CD14-positive monocyte (primary cell): ENCODE results near the gene BIRC2. TPM values are rescaled to one million over a fixed set of nuclear protein-coding genes. Genes with fewer than 3 reads are reported as not detected.

Source experiments
- DNase-seq, 3 donors: peaks; one replicate each; pipeline ENCODE4 v3.0.0-alpha.2; 2011 to 2022
- H2AFZ ChIP-seq: 2 replicates; pipeline ENCODE4 v1.6.0; 2012; ENCODE audit warnings: mild to moderate bottlenecking, low read depth, low read length, inconsistent platforms; ENCODE audit not compliant: insufficient read depth, poor library complexity, severe bottlenecking
- H3K27ac ChIP-seq, 2 donors: 1 replicate in 1 of 2; 2 replicates in 1 of 2; pipeline ENCODE4 v1.5.1; 2012 to 2013; ENCODE audit warnings: low read length in 2 of 2, control low read depth in 1 of 2, inconsistent platforms in 1 of 2, low read depth in 1 of 2, mild to moderate bottlenecking in 1 of 2
- H3K27me3 ChIP-seq, 2 donors: one replicate each; pipeline versions ENCODE4 v1.6.0 to v1.6.1; 2011 to 2013; ENCODE audit warnings: low read length in 2 of 2; ENCODE audit not compliant: control insufficient read depth in 2 of 2, insufficient read depth in 2 of 2
- H3K36me3 ChIP-seq, 2 donors: replicated peaks in 1 of 2; 1 replicate in 1 of 2; 2 replicates in 1 of 2; pipeline versions ENCODE4 v1.5.1 to v1.6.1; 2012 to 2013; ENCODE audit warnings: low read length in 2 of 2, control low read depth in 1 of 2, inconsistent platforms in 1 of 2, mild to moderate bottlenecking in 1 of 2; ENCODE audit not compliant: insufficient read depth in 2 of 2, control insufficient read depth in 1 of 2
- H3K4me1 ChIP-seq, 2 donors: 1 replicate in 1 of 2; 2 replicates in 1 of 2; pipeline versions ENCODE4 v1.5.1 to v1.6.1; 2012 to 2013; ENCODE audit warnings: low read length in 2 of 2, control low read depth in 1 of 2, inconsistent platforms in 1 of 2, mild to moderate bottlenecking in 1 of 2, moderate library complexity in 1 of 2; ENCODE audit not compliant: insufficient read depth in 2 of 2, control insufficient read depth in 1 of 2
- H3K4me2 ChIP-seq: replicated peaks from 2 replicates; pipeline ENCODE3; 2012; ENCODE audit warnings: low read length, moderate library complexity, mild to moderate bottlenecking; ENCODE audit not compliant: poor library complexity, severe bottlenecking; ENCODE audit errors: extremely low read depth
- H3K4me3 ChIP-seq, 3 experiments: fragments of 200-600 bp in 1 of 3; sonication (generic) in 1 of 3; replicated peaks in 1 of 3; 1 replicate in 2 of 3; 2 replicates in 1 of 3; pipeline ENCODE4 v1.5.1; 2011 to 2013; ENCODE audit warnings: low read length in 3 of 3, mild to moderate bottlenecking in 3 of 3, control low read depth in 2 of 3, low read depth in 2 of 3, inconsistent platforms in 1 of 3, moderate library complexity in 1 of 3
- H3K79me2 ChIP-seq: 2 replicates; pipeline ENCODE4 v1.6.0; 2012; ENCODE audit warnings: mild to moderate bottlenecking, control low read depth, inconsistent platforms, low read length, moderate library complexity; ENCODE audit not compliant: insufficient read depth
- H3K9ac ChIP-seq: 2 replicates; pipeline ENCODE4 v1.6.0; 2017; ENCODE audit warnings: low read length, mild to moderate bottlenecking; ENCODE audit not compliant: insufficient read depth, poor library complexity, severe bottlenecking
- H3K9me3 ChIP-seq, 2 donors: replicated peaks in 1 of 2; 1 replicate in 1 of 2; 2 replicates in 1 of 2; pipeline versions ENCODE4 v1.5.1 to v1.6.1; 2012 to 2013; ENCODE audit warnings: low read length in 2 of 2, control low read depth in 1 of 2; ENCODE audit not compliant: control insufficient read depth in 1 of 2, insufficient read depth in 1 of 2
- H4K20me1 ChIP-seq: 2 replicates; pipeline ENCODE4 v1.6.0; 2012; ENCODE audit warnings: mild to moderate bottlenecking, low read length, control low read depth, moderate library complexity; ENCODE audit not compliant: insufficient read depth
- H3K27ac Mint-ChIP-seq, 7 donors: one replicate each; pipeline ENCODE4 v1.8.0; 2020; ENCODE audit warnings: mild to moderate bottlenecking in 7 of 7, mixed read lengths in 7 of 7, moderate library complexity in 6 of 7, inconsistent platforms in 2 of 7
- H3K27me3 Mint-ChIP-seq, 3 donors: one replicate each; pipeline ENCODE4 v1.8.0; 2021 to 2022; ENCODE audit warnings: low read depth in 3 of 3, mild to moderate bottlenecking in 3 of 3, mixed read lengths in 3 of 3, moderate library complexity in 3 of 3, inconsistent platforms in 1 of 3
- H3K36me3 Mint-ChIP-seq, 2 donors: one replicate each; pipeline ENCODE4 v1.8.0; 2020; ENCODE audit warnings: mixed read lengths in 2 of 2, inconsistent platforms in 1 of 2, mild to moderate bottlenecking in 1 of 2
- H3K4me1 Mint-ChIP-seq: one replicate; pipeline ENCODE4 v1.8.0; 2020; ENCODE audit warnings: mild to moderate bottlenecking, mixed read lengths
- H3K4me3 Mint-ChIP-seq, 2 donors: one replicate each; pipeline ENCODE4 v1.8.0; 2020; ENCODE audit warnings: mild to moderate bottlenecking in 2 of 2, mixed read lengths in 2 of 2, moderate library complexity in 1 of 2
- H3K9me3 Mint-ChIP-seq, 7 donors: one replicate each; pipeline ENCODE4 v1.8.0; 2020 to 2022; ENCODE audit warnings: mixed read lengths in 7 of 7, mild to moderate bottlenecking in 6 of 7, moderate library complexity in 6 of 7, inconsistent platforms in 2 of 7
- CTCF ChIP-seq: fragments of 200-600 bp; IDR thresholded peaks from one replicate; pipeline ENCODE4 v1.8.0; 2022; ENCODE audit warnings: antibody characterized with exemption, mild to moderate bottlenecking
- WGBS: methylation state at CpG from one replicate; pipeline ENCODE4 v1.1.5; 2013; ENCODE audit warnings: missing lambda C conversion rate; ENCODE audit not compliant: insufficient coverage; 5-methylcytosine and 5-hydroxymethylcytosine counted together
- intact Hi-C, 2 donors: fragments of 100-400 bp; cut with micrococcal nuclease; formaldehyde crosslinking; loops; one replicate each; pipeline versions ENCODE4 v1.15.0 to v1.15.1; 2023
- polyA plus RNA-seq, 3 donors: library from polyadenylated mRNA; depleted of rRNA in 1 of 3; unstranded in 2 of 3; stranded (reverse) in 1 of 3; fragments of 300-500 nt in 2 of 3; fragments of >200 nt in 1 of 3; fragmentation: Illumina TruSeq in 2 of 3; gene quantifications; 1 replicate in 2 of 3; 2 replicates in 1 of 3; pipeline ENCODE4 v1.2.3, GENCODE V29; 2012 to 2021

BIRC2 gene
- polyA plus RNA-seq, 3 donors: 25.3 to 54.7 (median 50.2) TPM

DNA sequence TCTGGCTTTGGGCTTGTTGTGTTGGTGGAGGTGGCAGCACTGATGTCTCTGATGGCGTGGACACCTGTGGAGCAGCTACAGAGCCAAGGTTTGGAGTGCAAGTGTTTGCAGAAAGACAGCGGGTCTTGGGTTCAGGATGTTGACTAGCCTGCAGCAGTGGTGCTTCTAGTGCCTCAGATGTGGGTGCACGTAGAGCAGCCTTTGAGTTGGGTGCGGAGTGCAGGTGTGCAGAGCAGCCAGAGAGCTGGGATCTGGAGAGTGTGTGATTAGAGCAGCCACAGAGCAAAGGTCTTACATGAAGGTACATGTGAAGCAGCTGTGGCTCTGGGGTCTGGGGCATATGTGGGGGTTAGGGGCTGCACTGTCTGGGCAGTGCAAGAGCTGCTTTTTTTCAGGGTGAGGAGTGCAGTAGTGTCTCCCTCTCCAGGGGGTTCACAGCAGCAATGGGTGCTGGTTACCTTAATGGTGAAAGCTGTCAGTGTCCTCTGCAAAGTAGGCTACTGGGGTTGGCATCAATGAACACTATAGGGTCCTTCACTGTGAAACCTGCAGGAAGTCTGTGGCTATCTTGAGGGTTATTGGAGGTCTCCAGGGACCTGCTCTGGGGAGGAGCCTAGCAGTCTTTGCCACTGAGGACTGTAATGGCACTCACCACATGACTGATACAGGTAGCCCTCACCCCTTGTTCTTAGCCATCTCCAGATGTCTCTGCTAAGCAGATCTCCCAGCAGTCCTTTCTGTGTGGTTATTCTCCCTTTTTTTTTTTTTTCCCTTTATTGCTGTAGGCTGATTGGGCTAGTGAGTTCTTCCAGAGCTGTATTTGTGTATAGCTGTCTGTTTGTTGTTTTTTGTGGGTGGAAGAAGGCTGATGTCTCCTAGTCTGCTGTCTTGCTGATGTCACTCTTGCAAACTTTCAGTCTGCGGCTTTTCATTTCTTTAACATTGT, 14.3 kb downstream of the BIRC2 start:
- Mint-ChIP-seq H3K4me3 (no peak overlapping the region), H3K4me1 (peaks cover 11% of the 10 kb centered on the region), H3K27ac (peak overlapping the region in 2 of 7 donors; percentile 13 to 17), H3K9me3 (peaks cover 0 to 2% (median 0%) of the 10 kb centered on the region in 7 donors), H3K36me3 (peaks cover 72 to 87% of the 10 kb centered on the region in 2 donors), H3K27me3 (no peaks in the 10 kb centered on the region)
- TF ChIP-seq CTCF: no peak
- no peaks in the 10 kb centered on the region for H3K9me3 ChIP-seq
- no peak overlapping the region for H3K27ac ChIP-seq
- H3K4me3 ChIP-seq: no peak overlapping the region
- H3K79me2 ChIP-seq: peaks cover 17% of the 10 kb centered on the region
- peaks cover 42% of the 10 kb centered on the region for H4K20me1 ChIP-seq
- no peak overlapping the region for H2AFZ ChIP-seq
- no peak for DNase-seq
- intact Hi-C loops: no loop called here
- 100% methylated on average over 4 of the region's 5 CpGs for WGBS
- no peak overlapping the region for H3K4me2 ChIP-seq
- no peak overlapping the region for H3K9ac ChIP-seq
- H3K27me3 ChIP-seq: no peaks in the 10 kb centered on the region
- H3K36me3 ChIP-seq: peaks cover 68 to 94% of the 10 kb centered on the region in 2 donors
- no peaks in the 10 kb centered on the region for H3K4me1 ChIP-seq

DNA sequence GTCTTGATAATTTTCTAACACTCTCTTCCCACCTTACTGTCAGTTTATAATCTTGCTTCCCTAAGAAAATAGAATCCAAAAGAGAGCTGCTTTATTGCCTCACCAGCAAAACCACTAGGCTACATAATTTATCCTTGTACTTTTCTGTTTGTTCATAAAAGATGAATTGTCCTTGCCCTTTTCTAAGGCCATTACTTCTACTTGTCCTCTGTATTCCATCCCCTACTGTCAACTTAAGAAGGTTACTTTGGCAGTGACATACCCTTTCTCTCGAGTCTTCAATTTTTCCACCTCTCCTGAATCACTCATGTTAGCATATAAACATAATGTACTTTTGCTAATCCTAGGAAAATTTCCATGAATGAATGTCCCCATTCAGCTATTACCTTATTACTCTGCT, 18.0 kb downstream of the BIRC2 start:
- no peak for TF ChIP-seq CTCF
- Histone ChIP-seq H3K79me2 (peaks cover 3% of the 10 kb centered on the region), H3K36me3 (peaks cover 72 to 88% of the 10 kb centered on the region in 2 donors), H4K20me1 (peaks cover 18% of the 10 kb centered on the region), H3K9ac (no peak overlapping the region), H3K27me3 (no peaks in the 10 kb centered on the region), H3K4me1 (no peaks in the 10 kb centered on the region), H3K27ac (no peak overlapping the region), H3K4me2 (no peak overlapping the region), H3K4me3 (no peak overlapping the region), H2AFZ (no peak overlapping the region), H3K9me3 (no peaks in the 10 kb centered on the region)
- intact Hi-C loops: no loop called here
- Mint-ChIP-seq H3K36me3 (peaks cover 76 to 83% of the 10 kb centered on the region in 2 donors), H3K4me1 (peaks cover 7% of the 10 kb centered on the region), H3K27ac (no peak overlapping the region), H3K4me3 (no peak overlapping the region), H3K9me3 (peaks cover 0 to 1% (median 0%) of the 10 kb centered on the region in 7 donors), H3K27me3 (no peaks in the 10 kb centered on the region)
- no CpG with 5 or more reads among the region's 1 CpG for WGBS
- DNase-seq: no peak
